ENCODE results near the gene BCAR3.
"Not testable (repeated sequence)": the region's sequence is repeated elsewhere in the genome, so short reads cannot be mapped to it uniquely, and the experiment has no call there.

The BCAR3 gene

GRCh38 chr1:93596329-93597089, 85.1 kb downstream of the BCAR3 start:
- DNase-seq (ENCODE audit: low read depth), result no peak

- no peak for DNase-seq (ENCODE audit: low read depth)
These were observed 85.9 kb downstream of the BCAR3 start for GRCh38 chr1:93595743-93596142.

GRCh38 chr1:93595266-93595665, 86.4 kb downstream of the BCAR3 start:
- DNase-seq (ENCODE audit: low read depth), result no peak

- no peak for DNase-seq (ENCODE audit: low read depth)
These were observed 87.1 kb downstream of the BCAR3 start for GRCh38 chr1:93594603-93594880.

GRCh38 chr1:93593854-93594602, 87.6 kb downstream of the BCAR3 start:
- no peak for DNase-seq (ENCODE audit: low read depth)

- DNase-seq (ENCODE audit: low read depth), result no peak
These were observed 89.1 kb downstream of the BCAR3 start for GRCh38 chr1:93592551-93592949.

GRCh38 chr1:93591676-93592550, 89.7 kb downstream of the BCAR3 start:
- DNase-seq (ENCODE audit: low read depth), result no peak

GRCh38 chr1:93591291-93591675, 90.4 kb downstream of the BCAR3 start:
- DNase-seq (ENCODE audit: low read depth), result not testable (repeated sequence)

- DNase-seq (ENCODE audit: low read depth), result no peak
These were observed 92.7 kb downstream of the BCAR3 start for GRCh38 chr1:93588955-93589354.

- DNase-seq (ENCODE audit: low read depth), result no peak
These were observed 93.4 kb downstream of the BCAR3 start for GRCh38 chr1:93588206-93588605.

- no peak for DNase-seq (ENCODE audit: low read depth)
These were observed 94.3 kb downstream of the BCAR3 start for GRCh38 chr1:93587354-93587753.

GRCh38 chr1:93585059-93585966, 96.3 kb downstream of the BCAR3 start:
- DNase-seq (ENCODE audit: low read depth), result no peak

- no peak for DNase-seq (ENCODE audit: low read depth)
These were observed 97.2 kb downstream of the BCAR3 start for GRCh38 chr1:93584261-93585003.

GRCh38 chr1:93581917-93582850, 99.5 kb downstream of the BCAR3 start:
- DNase-seq (ENCODE audit: low read depth), result no peak

- DNase-seq (ENCODE audit: low read depth), result no peak
These were observed 101.7 kb downstream of the BCAR3 start for GRCh38 chr1:93579891-93580290.

GRCh38 chr1:93578911-93579825, 102.5 kb downstream of the BCAR3 start:
- DNase-seq (ENCODE audit: low read depth), result no peak

- no peak for DNase-seq (ENCODE audit: low read depth)
These were observed 103.2 kb downstream of the BCAR3 start for GRCh38 chr1:93578433-93578830.

- no peak for DNase-seq (ENCODE audit: low read depth)
These were observed 103.9 kb downstream of the BCAR3 start for GRCh38 chr1:93577536-93578432.
